GM12872 (cell line): Measurements from ENCODE around the gene CENPB.

Experiments
- CTCF ChIP-seq: IDR thresholded peaks from 3 replicates; pipeline ENCODE4 v1.5.1; 2011; ENCODE audit warnings: low read depth, mild to moderate bottlenecking, low read length, moderate library complexity; ENCODE audit not compliant: insufficient read depth

CENPB gene

GRCh38 chr20:3813848-3814581, 27.5 kb upstream of the CENPB start:
- no peak for TF ChIP-seq CTCF

GRCh38 chr20:3812975-3813847, 26.7 kb upstream of the CENPB start:
- no peak for TF ChIP-seq CTCF

- TF ChIP-seq CTCF: no peak
Observed at GRCh38 chr20:3812259-3812681, 25.7 kb upstream of the CENPB start.

GRCh38 chr20:3811467-3812258, 25.1 kb upstream of the CENPB start:
- no peak for TF ChIP-seq CTCF

GRCh38 chr20:3808544-3808943, 22.0 kb upstream of the CENPB start:
- no peak for TF ChIP-seq CTCF

- TF ChIP-seq CTCF: no peak
Observed at GRCh38 chr20:3804781-3805180, 18.2 kb upstream of the CENPB start.

- TF ChIP-seq CTCF: no peak
Observed at GRCh38 chr20:3804254-3804751, 17.8 kb upstream of the CENPB start.
